Measurements from ENCODE around the gene CTTN. TPM values are rescaled to one million over a fixed set of nuclear protein-coding genes. Genes with fewer than 3 reads are reported as not detected.

Gene CTTN
- total and polyA plus RNA-seq, 10 of the 15 experiments (the other 5 are each of a cell fraction or from before 2014, with no cell fraction given), result 1.1 to 37.8 (median 11.8) TPM

- Histone ChIP-seq H2AFZ (ENCODE audit: control insufficient read depth, low read depth, low read length) (no peak overlapping the region), H3K4me3 (no peak overlapping the region), H3K79me2 (ENCODE audit: control insufficient read depth, insufficient read depth, low read length) (no peaks in the 10 kb centered on the region), H3K4me2 (ENCODE audit: control insufficient read depth, insufficient read depth) (no peak overlapping the region), H3K9me3 (replicated peaks; ENCODE audit: control insufficient read depth, insufficient read depth, low read length) (no peaks in the 10 kb centered on the region; the same call in 2 of the 3 replicates), H3K4me1 (ENCODE audit: control insufficient read depth, insufficient read depth, low read length) (peaks cover 13% of the 10 kb centered on the region), H3K27ac (ENCODE audit: control insufficient read depth, insufficient read depth) (no peak overlapping the region), H3K9ac (ENCODE audit: control insufficient read depth, insufficient read depth, low read length) (no peak overlapping the region), H3K36me3 (ENCODE audit: control insufficient read depth in 2 of 2, insufficient read depth in 2 of 2, low read length in 1 of 2) (no peaks in the 10 kb centered on the region), H3K27me3 (replicated peaks in 1 of 2; ENCODE audit: control insufficient read depth in 2 of 2, insufficient read depth in 2 of 2, low read length in 1 of 2) (no peaks in the 10 kb centered on the region; a peak in 1 of 4 replicates), H4K20me1 (ENCODE audit: control insufficient read depth, insufficient read depth) (no peaks in the 10 kb centered on the region)
- FAIRE-seq, result no peak
- CTCF ChIA-PET, result no interaction called here
- intact Hi-C loops (cut with micrococcal nuclease; ENCODE audit: unreplicated experiment), result no loop called here
- no peak for DNase-seq (ENCODE audit: low read depth, low spot score)
- WGBS (ENCODE audit: insufficient coverage, insufficient replicate concordance, low lambda C conversion rate, missing lambda C conversion rate), result 65% methylated on average over 15 of the region's 15 CpGs
- in situ Hi-C loops (cut with MboI), result no loop called here
- SMC1A ChIA-PET (ENCODE audit: uncharacterized antibody, unreplicated experiment), result no interaction called here
- no peak for ATAC-seq
- BruUV-seq (replicated peaks), result no TSS peak
- RAD21 ChIA-PET (ENCODE audit: unreplicated experiment), result no interaction called here
- POLR2A ChIA-PET, result no interaction called here
- TF ChIP-seq RELB (IDR thresholded peaks at IDR 0.05; ENCODE audit: low read depth) (no peak), KAT2A (conservative IDR thresholded peaks at IDR 0.05; ENCODE audit: control insufficient read depth, low read depth, low read length) (no peak), CTCF (IDR thresholded peaks at IDR 0.05 in 2 of 3, conservative IDR thresholded peaks at IDR 0.05 in 1 of 3; ENCODE audit: control insufficient read depth in 2 of 3, extremely low read depth in 1 of 3, insufficient read depth in 1 of 3, low read depth in 3 of 3, low read length in 3 of 3) (no peak), POLR2A (IDR thresholded peaks at IDR 0.05; ENCODE audit: low read depth, low read length) (no peak), NKRF (conservative IDR thresholded peaks at IDR 0.05) (no peak), CREB1 (IDR thresholded peaks at IDR 0.05; ENCODE audit: low read depth) (no peak), BCLAF1 (IDR thresholded peaks at IDR 0.05) (no peak), MYB (IDR thresholded peaks at IDR 0.05; ENCODE audit: borderline replicate concordance, low read depth, low read length) (no peak), HDAC2 (IDR thresholded peaks at IDR 0.05) (no peak), SRF (IDR thresholded peaks at IDR 0.05; ENCODE audit: low read depth in 2 of 2, low read length in 2 of 2) (no peak), RAD51 (IDR thresholded peaks at IDR 0.05) (no peak), SUPT20H (IDR thresholded peaks at IDR 0.05; ENCODE audit: borderline replicate concordance, control insufficient read depth, low read depth, low read length) (no peak), E2F8 (IDR thresholded peaks at IDR 0.05; ENCODE audit: low read depth, partially characterized antibody) (no peak), HDGF (IDR thresholded peaks at IDR 0.05) (no peak)
These were observed 34.3 kb downstream of the CTTN start for GRCh38 chr11:70432580-70432979.
